Mucosa of descending colon (tissue), 3 donors: ENCODE results near the gene DAP. TPM values are rescaled to one million over a fixed set of nuclear protein-coding genes. Genes with fewer than 3 reads are reported as not detected.

Source experiments
- ATAC-seq: fragments of 200-7000 bp; cut with Tn5 transposase; one replicate; pipeline ENCODE4 v1.9.1; 2020; ENCODE audit warnings: mild to moderate bottlenecking, moderate library complexity
- DNase-seq, 3 donors: peaks; one replicate each; pipeline ENCODE4 v3.0.0-alpha.2; 2020
- H3K36me3 ChIP-seq: fragments of 200-600 bp; one replicate; pipeline ENCODE4 v1.8.0; 2021; ENCODE audit warnings: low read depth, mild to moderate bottlenecking
- H3K4me1 ChIP-seq: fragments of 200-600 bp; one replicate; pipeline ENCODE4 v1.8.0; 2021; ENCODE audit warnings: low read depth, mild to moderate bottlenecking
- H3K4me3 ChIP-seq: fragments of 200-600 bp; one replicate; pipeline ENCODE4 v1.8.0; 2021; ENCODE audit warnings: mild to moderate bottlenecking
- H3K9me3 ChIP-seq: fragments of 200-600 bp; one replicate; pipeline ENCODE4 v1.8.0; 2021; ENCODE audit warnings: mild to moderate bottlenecking
- intact Hi-C, 2 donors: fragments of 100-400 bp; cut with DNase I in 1 of 2; cut with micrococcal nuclease in 1 of 2; formaldehyde crosslinking; loops; one replicate each; pipeline versions ENCODE4 v1.11.0 to v1.11.1; 2022; cut with DNase I, micrococcal nuclease
- total RNA-seq, 3 donors: library from RNA; stranded (reverse); fragmentation: NEBNext Ultra II Directional in 2 of 3; extraction: Animal tissue kit (Norgen Biotek cat#: 25700) in 2 of 3; gene quantifications; one replicate each; pipeline versions ENCODE4 v1.2.1 to v1.2.4, GENCODE V29; 2021 to 2023
- TF ChIP-seq, protein P1 (sequence below): fragments of 200-600 bp; IDR thresholded peaks from one replicate; pipeline ENCODE4 v1.8.0; 2022; ENCODE audit warnings: antibody characterized with exemption, mild to moderate bottlenecking
- donor health status: DM: no; HTN: no; CAD: no; lungs with moderate emphysema.
- donor health status: DM: no; HTN: no; CAD: no.
- donor health status: DM: no; HTN: yes; CAD: no.

Gene DAP
- total RNA-seq, 3 donors from 2014 or later = 63.7 to 125 (median 109) TPM

DNA sequence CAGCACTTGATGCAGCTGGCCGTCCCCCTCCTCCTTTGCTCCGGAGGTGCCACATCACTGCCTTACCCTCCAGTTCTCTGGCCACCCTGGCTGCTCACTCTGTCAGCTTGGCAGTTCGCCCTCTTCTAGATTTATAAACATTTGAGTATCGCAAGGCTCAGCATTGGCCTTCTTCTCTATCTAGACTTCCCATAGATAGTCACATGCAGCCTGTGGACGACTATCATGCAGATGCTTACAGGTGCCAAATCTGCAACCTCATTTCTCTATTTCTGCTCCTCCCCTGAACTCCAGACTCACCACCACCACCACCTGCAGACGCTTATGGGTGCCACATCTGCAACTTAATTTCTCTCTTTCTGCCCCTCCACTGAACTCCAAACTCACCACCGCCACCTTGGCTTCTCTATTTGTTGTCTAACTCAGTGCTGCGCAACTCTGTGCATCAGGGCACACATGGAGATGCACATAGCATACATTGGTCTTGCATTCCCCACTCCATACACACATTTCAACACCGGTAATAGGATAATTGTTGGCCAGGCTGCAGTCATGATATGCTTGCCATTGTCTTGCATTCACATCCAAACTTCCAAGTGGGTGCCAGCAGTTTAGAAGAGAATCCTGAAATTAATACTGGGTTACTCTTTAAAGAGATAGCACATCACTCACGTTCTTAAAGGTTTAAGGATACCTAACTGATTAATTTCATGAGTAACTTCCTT, 1.9 kb upstream of the DAP start:
- intact Hi-C loops = no loop called here
- no peak overlapping the region for H3K4me3 ChIP-seq
- DNase-seq = peak in 1 of 3 donors; percentile 28
- H3K9me3 ChIP-seq = no peaks in the 10 kb centered on the region
- H3K4me1 ChIP-seq = peaks cover 11% of the 10 kb centered on the region
- ATAC-seq = no peak
- no peaks in the 10 kb centered on the region for H3K36me3 ChIP-seq
- TF ChIP-seq, protein P1, sequence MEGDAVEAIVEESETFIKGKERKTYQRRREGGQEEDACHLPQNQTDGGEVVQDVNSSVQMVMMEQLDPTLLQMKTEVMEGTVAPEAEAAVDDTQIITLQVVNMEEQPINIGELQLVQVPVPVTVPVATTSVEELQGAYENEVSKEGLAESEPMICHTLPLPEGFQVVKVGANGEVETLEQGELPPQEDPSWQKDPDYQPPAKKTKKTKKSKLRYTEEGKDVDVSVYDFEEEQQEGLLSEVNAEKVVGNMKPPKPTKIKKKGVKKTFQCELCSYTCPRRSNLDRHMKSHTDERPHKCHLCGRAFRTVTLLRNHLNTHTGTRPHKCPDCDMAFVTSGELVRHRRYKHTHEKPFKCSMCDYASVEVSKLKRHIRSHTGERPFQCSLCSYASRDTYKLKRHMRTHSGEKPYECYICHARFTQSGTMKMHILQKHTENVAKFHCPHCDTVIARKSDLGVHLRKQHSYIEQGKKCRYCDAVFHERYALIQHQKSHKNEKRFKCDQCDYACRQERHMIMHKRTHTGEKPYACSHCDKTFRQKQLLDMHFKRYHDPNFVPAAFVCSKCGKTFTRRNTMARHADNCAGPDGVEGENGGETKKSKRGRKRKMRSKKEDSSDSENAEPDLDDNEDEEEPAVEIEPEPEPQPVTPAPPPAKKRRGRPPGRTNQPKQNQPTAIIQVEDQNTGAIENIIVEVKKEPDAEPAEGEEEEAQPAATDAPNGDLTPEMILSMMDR = no peak

DNA sequence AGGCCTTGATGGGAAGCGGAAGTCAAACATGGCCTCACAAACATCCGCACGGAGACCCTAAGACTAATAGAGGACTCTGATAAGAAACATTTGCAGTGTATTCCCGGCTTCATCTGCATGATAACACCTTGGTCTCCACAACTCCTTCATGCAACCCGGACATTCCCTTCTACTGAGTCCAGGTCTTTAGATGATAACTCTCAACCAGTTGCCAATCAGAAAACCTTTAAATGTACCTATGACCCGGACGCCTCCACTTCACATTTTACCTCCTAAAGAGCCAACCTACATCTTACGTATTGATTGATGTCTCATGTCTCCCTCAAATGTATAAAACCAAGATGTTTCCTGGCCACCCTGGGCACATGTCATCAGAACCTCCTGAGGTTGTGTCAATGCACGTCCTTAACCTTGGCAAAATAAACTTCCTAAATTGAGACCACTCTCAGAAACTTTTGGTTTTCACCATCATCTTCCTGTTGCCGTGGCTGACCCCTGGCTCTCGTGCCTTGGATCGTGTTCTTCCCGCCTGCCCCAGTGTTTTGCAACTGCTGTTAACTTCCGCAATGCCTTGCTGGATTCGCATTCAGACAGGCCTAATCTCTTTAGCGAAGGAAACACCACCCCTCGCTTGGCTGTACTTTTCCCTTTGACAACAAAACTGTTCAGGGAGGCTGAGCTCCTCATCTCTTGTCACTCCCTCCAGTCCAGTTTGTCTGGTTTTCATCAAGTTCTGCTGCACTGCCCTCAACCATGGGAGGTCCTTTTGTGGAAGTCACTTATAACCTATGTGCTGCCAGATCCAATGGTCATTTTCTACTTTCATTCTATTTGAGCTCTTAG, 1.1 kb upstream of the DAP start:
- no peaks in the 10 kb centered on the region for H3K9me3 ChIP-seq
- H3K36me3 ChIP-seq = no peaks in the 10 kb centered on the region
- peak in 2 of 3 donors; percentile 43 to 49 for DNase-seq
- ATAC-seq = no peak
- H3K4me1 ChIP-seq = peaks cover 13% of the 10 kb centered on the region
- TF ChIP-seq, protein P1 = no peak
- intact Hi-C loops = no loop called here
- H3K4me3 ChIP-seq = no peak overlapping the region

DNA sequence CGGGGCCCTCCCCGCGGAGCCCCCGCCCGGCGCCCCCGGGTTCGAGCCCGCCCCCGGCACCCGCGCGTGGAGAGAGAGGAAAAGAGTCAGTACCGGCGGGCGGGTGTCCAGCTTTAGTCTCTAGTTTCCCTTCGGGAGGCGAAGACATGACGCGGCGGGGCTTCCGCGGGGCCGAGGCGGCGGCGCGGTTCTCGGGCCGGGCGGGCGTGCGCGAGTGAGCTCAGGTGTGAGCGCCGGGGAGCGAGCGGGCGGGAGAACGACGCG, 181 bp downstream of the DAP start:
- Histone ChIP-seq H3K4me1 (peaks cover 13% of the 10 kb centered on the region), H3K9me3 (no peaks in the 10 kb centered on the region), H3K36me3 (no peaks in the 10 kb centered on the region), H3K4me3 (peak overlapping the region; percentile 81)
- ATAC-seq = no peak
- intact Hi-C loops = no loop called here
- TF ChIP-seq, protein P1 = no peak
- DNase-seq = no peak

DNA sequence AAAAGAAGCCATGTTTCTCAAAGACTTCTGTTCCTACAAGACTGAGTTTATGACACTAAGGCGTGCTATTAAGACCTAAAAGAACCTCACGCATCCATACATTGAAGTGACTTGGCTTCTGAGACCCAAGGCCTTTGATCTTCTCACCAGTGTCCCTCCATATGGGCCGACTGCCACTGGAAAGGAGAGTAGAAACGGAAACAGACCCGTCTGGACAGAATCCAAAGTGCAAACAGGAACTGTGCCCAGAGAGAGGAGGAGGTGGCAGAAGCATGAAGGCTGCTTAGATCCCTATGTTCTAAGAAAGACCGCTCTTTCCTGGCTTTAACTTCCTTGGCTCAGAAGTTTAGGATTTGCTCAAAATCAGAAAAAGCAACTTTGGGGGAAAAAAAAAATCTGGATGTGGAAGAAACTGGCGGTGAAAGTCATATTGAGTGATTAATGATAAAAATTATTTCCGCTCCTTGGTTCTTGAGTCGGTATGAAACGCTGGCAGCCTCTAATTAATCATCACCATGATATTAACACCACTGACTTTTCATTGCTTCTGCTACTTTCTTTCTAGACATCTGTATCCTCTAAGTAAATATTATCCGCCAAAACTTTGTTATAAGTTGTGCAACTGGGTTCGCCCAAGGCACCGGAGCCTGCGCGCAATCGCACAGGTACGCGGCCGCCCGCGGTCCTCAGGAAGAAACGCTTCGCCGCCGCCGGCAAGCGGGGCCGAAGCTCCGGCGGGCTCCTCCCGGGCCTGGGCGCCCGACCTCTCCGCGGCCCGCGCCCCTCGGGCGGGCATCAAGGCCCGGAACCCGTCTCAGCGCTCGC, 726 bp downstream of the DAP start:
- Histone ChIP-seq H3K4me1 (peaks cover 13% of the 10 kb centered on the region), H3K9me3 (no peaks in the 10 kb centered on the region), H3K4me3 (peak overlapping the region; percentile 81), H3K36me3 (no peaks in the 10 kb centered on the region)
- DNase-seq = peak in 2 of 3 donors; percentile 53 to 81
- TF ChIP-seq, protein P1 = no peak
- ATAC-seq = peak; percentile 54
- intact Hi-C loops = no loop called here

DNA sequence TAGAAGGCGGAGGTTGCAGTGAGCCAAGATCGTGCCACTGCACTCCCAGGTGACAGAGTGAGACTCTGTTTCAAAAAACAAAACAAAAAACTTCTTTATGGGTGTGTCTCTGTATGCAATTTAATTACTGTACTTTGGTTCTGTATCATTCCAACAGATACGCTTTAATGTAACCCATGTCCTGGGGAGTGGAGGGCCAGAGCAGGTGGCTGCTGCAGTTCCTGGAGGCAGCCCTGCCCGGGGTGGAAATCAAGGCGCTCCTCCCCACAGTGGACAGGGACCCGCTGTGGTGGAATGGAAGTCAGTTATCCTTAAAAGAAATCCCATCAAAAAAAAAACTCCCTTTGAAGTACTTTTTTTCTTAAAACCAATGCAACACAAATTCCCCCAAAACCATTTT, 1.9 kb downstream of the DAP start:
- Histone ChIP-seq H3K9me3 (no peaks in the 10 kb centered on the region), H3K4me3 (no peak overlapping the region), H3K36me3 (no peaks in the 10 kb centered on the region), H3K4me1 (peaks cover 13% of the 10 kb centered on the region)
- DNase-seq = peak; percentile 60 to 71 (median 71)
- peak; percentile 54 for ATAC-seq
- intact Hi-C loops = no loop called here
- TF ChIP-seq, protein P1 = no peak
